ENCODE measurements around the gene MYO1B. TPM values are rescaled to one million over a fixed set of nuclear protein-coding genes. Genes with fewer than 3 reads are reported as not detected.

The MYO1B gene
- total and polyA plus RNA-seq, 2 of the 4 experiments (the other 2 are of a cell fraction), result 57.2 to 116 TPM

DNA sequence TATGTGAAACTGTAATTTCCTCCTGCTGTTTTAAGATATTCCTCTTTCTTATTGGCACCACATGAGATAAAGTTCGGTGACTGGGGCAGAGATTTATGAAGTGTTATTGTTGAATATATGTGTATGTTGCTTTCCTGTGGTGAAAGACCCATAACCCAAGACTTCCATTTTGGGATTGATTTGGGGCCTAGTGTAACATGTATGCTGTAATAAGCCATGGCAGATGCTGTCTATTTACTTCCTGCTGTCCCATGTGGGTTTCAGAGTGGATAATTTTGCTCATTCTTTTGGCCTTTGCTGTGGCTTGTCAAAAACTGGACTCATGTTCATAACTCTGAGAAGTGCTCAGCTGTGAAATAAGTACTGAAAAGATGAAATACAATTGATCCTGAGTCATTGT, 10.8 kb upstream of the MYO1B start:
- H3K18ac ChIP-seq (ENCODE audit: low read depth, low read length), result no peak overlapping the region
- no peak overlapping the region for H4K5ac ChIP-seq (ENCODE audit: low read depth, low read length)
- H2AK5ac ChIP-seq (ENCODE audit: low read depth, low read length), result no peak overlapping the region
- H3K9ac ChIP-seq (ENCODE audit: low read depth, low read length), result no peak overlapping the region
- in situ Hi-C loops (cut with MboI; ENCODE audit: low sequenced_read_pairs) (no loop called here), intact Hi-C loops (cut with micrococcal nuclease) (loop anchor here (5.0 kb wide), 2 partner anchors 67 to 268 kb away; no protein-coding TSS in a partner anchor), dilution Hi-C loops (cut with HindIII; ENCODE audit: low sequenced_read_pairs, unreplicated experiment) (no loop called here)
- H3K9me3 ChIP-seq (ENCODE audit: control insufficient read depth, insufficient read depth, low read length), result no peaks in the 10 kb centered on the region
- no peak overlapping the region for H2BK20ac ChIP-seq (ENCODE audit: low read depth, low read length)
- no peak for TF ChIP-seq MAFK (IDR thresholded peaks at IDR 0.05; ENCODE audit: low read depth, low read length)
- TF ChIP-seq RFX5 (IDR thresholded peaks at IDR 0.05; ENCODE audit: low read depth, low read length), result no peak
- no peak for TF ChIP-seq MAZ (IDR thresholded peaks at IDR 0.05; ENCODE audit: borderline replicate concordance, low read depth, low read length)
- TF ChIP-seq NFE2L2 (IDR thresholded peaks at IDR 0.05; ENCODE audit: low read depth, low read length), result no peak
- TF ChIP-seq, protein P1, sequence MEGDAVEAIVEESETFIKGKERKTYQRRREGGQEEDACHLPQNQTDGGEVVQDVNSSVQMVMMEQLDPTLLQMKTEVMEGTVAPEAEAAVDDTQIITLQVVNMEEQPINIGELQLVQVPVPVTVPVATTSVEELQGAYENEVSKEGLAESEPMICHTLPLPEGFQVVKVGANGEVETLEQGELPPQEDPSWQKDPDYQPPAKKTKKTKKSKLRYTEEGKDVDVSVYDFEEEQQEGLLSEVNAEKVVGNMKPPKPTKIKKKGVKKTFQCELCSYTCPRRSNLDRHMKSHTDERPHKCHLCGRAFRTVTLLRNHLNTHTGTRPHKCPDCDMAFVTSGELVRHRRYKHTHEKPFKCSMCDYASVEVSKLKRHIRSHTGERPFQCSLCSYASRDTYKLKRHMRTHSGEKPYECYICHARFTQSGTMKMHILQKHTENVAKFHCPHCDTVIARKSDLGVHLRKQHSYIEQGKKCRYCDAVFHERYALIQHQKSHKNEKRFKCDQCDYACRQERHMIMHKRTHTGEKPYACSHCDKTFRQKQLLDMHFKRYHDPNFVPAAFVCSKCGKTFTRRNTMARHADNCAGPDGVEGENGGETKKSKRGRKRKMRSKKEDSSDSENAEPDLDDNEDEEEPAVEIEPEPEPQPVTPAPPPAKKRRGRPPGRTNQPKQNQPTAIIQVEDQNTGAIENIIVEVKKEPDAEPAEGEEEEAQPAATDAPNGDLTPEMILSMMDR (conservative IDR thresholded peaks at IDR 0.05; ENCODE audit: low read depth, low read length), result no peak
- TF ChIP-seq CEBPB (IDR thresholded peaks at IDR 0.05; ENCODE audit: low read depth, low read length), result no peak
- TF ChIP-seq BHLHE40 (IDR thresholded peaks at IDR 0.05; ENCODE audit: low read depth, low read length), result no peak
- no CpG with 5 or more reads among the region's 1 CpG for WGBS, 2 experiments (ENCODE audit: extremely low coverage in 2 of 2, insufficient read length in 1 of 2)
- no peaks in the 10 kb centered on the region for H4K20me1 ChIP-seq (ENCODE audit: insufficient read depth, low read length)
- no peak overlapping the region for H3K4me2 ChIP-seq (ENCODE audit: low read depth, low read length)
- no peak overlapping the region for H3K27ac ChIP-seq (ENCODE audit: insufficient read depth, low read length)
- H2BK120ac ChIP-seq (ENCODE audit: low read depth, low read length), result no peak overlapping the region
- ATAC-seq (ENCODE audit: low read depth) (no peak), DNase-seq (no peak)
- no peak overlapping the region for H4K8ac ChIP-seq (ENCODE audit: low read depth in 2 of 2, low read length in 2 of 2)
- H3K79me1 ChIP-seq (ENCODE audit: low read depth in 1 of 2, low read length in 2 of 2), result peaks cover 0 to 5% of the 10 kb centered on the region in 2 experiments; a peak in 1 of 4 replicates
- no peak overlapping the region for H3K14ac ChIP-seq (replicated peaks; ENCODE audit: low read depth, low read length)
- peaks cover 18% of the 10 kb centered on the region for H3K4me1 ChIP-seq (ENCODE audit: control insufficient read depth, insufficient read depth, low read length)
- H3K9me1 ChIP-seq (ENCODE audit: insufficient read depth, low read length), result peaks cover 3% of the 10 kb centered on the region; the same call in 1 of the 2 replicates
- no peak overlapping the region for H3K4ac ChIP-seq (ENCODE audit: low read depth, low read length)
- ChIA-PET CTCF (interaction anchor here (0.9 kb wide), 1 partner anchor 16 kb away, joined by 3 read pairs; no protein-coding TSS in a partner anchor), POLR2A (ENCODE audit: unreplicated experiment) (no interaction called here)
- H3K56ac ChIP-seq (ENCODE audit: extremely low read depth, insufficient read depth, low read length), result no peak overlapping the region
- no peak overlapping the region for H2BK15ac ChIP-seq (ENCODE audit: low read depth, low read length)
- no peak overlapping the region for H2BK5ac ChIP-seq (ENCODE audit: low read depth, low read length, poor library complexity, severe bottlenecking)
- no peak overlapping the region for H2AFZ ChIP-seq (replicated peaks; ENCODE audit: low read length, poor library complexity)
- H4K91ac ChIP-seq (ENCODE audit: insufficient read depth, low read depth, low read length), result no peak overlapping the region
- no peaks in the 10 kb centered on the region for H3K36me3 ChIP-seq (ENCODE audit: control insufficient read depth, insufficient read depth, low read length)
- no peak overlapping the region for H2AK9ac ChIP-seq (replicated peaks; ENCODE audit: low read depth, low read length, poor library complexity)
- H3K23ac ChIP-seq (ENCODE audit: low read depth, low read length), result no peak overlapping the region
- no peak overlapping the region for H3K4me3 ChIP-seq (ENCODE audit: insufficient read depth, low read depth, low read length)
- H3K27me3 ChIP-seq (ENCODE audit: control insufficient read depth, insufficient read depth, low read length), result no peaks in the 10 kb centered on the region
- no TSS peak for BruUV-seq (replicated peaks)

Measured in IMR-90 (cell line).